Activated CD4-positive, CD25-positive, alpha-beta regulatory T cell treated with anti-CD3 and anti-CD28 coated beads, Interleukin-2, amount 50 U/mL, for 24 hours (primary cell): Measurements from ENCODE around the gene PAIP2B.
"Not testable (repeated sequence)": the region's sequence is repeated elsewhere in the genome, so short reads cannot be mapped to it uniquely, and the experiment has no call there.

Source experiments
- ATAC-seq, 2 donors: fragments of 150-1000 bp; cut with Tn5 transposase; one replicate each; pipeline ENCODE4 v1.10.0; 2021; ENCODE audit warnings: mild to moderate bottlenecking in 1 of 2, moderate library complexity in 1 of 2

The PAIP2B gene

DNA sequence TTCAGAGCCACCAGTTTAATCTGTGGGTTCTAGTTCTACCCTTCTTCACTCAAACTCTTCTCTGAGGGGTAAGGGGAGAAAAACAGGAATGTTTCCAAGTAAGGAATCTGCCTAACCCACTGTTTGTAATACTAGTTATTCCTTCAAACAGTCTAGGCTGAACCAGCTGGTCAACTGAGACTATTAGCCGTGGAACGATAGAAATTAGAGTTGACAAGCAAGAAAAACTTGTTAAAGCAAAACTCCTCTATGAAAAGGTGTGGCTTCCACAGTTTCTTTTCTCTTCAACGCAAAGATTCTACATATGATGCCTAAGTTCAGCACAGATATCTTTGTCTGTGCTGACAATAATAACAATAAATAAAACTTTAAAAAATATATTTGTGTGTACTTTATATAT, 11.5 kb downstream of the PAIP2B start:
- no peak for ATAC-seq

DNA sequence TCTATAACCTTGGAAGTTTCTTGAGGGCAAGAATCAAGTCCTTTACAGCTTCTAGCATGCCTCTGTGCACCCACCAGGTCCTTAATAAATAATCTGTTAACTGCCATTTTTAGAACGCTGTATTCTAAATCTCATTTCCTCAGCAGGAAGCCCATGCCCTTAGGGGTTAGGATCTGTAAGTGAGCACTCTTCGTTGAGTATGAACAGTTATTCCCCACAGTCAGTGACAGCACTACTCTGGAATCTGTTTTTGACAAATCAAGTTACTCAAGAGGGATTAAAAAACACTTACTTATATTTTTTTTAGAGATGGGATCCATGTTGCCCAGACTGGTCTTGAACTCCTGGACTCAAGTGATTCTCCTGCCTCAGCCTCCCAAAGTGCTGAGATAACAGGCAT, 14.6 kb downstream of the PAIP2B start:
- no peak for ATAC-seq

DNA sequence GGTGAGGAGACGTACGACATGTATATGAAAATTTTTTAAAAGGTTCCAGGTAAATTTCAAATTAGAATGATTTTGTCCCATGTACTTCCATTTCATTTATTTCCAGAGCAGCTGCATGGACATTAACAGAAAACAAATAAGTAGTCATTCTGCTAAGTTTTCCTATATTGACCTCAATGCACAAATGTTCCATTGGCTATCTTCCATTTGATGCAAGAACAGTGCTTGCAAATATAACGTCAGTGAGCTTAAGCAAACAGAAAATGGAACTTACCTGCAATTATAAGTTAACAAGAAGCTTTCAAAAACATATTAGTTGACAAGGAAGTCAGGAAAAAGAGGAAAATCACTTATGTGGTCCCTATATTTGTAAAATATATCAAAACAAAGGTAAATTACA, 16.6 kb downstream of the PAIP2B start:
- ATAC-seq = no peak

DNA sequence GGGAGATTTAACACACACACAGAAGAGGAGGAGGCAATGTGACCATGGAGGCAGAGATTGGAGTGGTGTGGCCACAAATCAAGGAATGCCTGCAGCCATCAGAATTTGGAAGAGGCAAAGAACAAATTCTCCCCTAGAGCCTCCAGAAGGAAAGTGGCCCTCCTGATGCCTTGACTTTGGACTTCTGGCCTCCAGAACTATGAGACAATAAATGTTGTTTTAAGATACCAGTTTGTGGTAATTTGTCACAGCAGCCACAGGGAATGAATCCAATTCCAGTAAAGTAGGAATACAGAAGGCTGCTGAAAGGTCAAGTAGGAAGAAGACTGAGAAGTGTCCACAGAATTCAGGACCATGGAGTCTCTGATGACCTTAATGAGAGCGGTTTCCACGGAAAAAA, 18.1 kb downstream of the PAIP2B start:
- ATAC-seq = no peak

- ATAC-seq = no peak
These were observed 19.3 kb downstream of the PAIP2B start for GRCh38 chr2:71207601-71208000.

- no peak for ATAC-seq
These were observed 20.6 kb downstream of the PAIP2B start for GRCh38 chr2:71206271-71206670.

DNA sequence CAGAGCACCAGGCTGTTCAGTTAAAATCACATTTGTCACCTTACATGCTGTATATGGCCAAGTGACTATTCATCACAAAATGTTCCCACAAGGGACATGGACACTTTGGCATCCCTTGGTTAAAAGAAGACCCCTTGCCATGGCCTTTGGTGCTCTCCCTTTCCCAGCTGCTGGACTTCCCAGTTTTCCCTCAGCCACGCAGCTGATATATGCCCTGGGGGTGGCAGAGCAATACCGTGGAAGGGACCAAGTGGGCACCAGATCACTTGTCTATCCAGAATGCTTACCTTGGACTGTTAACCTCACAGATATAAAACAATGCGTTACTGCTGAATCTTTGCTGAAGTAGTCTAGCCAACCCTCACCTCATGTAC, 35.3 kb downstream of the PAIP2B start:
- no peak for ATAC-seq

- no peak for ATAC-seq
These were observed 36.0 kb downstream of the PAIP2B start for GRCh38 chr2:71190656-71191569.

GRCh38 chr2:71187589-71187988, 39.3 kb downstream of the PAIP2B start:
- no peak for ATAC-seq

GRCh38 chr2:71186973-71187372, 39.9 kb downstream of the PAIP2B start:
- no peak for ATAC-seq

DNA sequence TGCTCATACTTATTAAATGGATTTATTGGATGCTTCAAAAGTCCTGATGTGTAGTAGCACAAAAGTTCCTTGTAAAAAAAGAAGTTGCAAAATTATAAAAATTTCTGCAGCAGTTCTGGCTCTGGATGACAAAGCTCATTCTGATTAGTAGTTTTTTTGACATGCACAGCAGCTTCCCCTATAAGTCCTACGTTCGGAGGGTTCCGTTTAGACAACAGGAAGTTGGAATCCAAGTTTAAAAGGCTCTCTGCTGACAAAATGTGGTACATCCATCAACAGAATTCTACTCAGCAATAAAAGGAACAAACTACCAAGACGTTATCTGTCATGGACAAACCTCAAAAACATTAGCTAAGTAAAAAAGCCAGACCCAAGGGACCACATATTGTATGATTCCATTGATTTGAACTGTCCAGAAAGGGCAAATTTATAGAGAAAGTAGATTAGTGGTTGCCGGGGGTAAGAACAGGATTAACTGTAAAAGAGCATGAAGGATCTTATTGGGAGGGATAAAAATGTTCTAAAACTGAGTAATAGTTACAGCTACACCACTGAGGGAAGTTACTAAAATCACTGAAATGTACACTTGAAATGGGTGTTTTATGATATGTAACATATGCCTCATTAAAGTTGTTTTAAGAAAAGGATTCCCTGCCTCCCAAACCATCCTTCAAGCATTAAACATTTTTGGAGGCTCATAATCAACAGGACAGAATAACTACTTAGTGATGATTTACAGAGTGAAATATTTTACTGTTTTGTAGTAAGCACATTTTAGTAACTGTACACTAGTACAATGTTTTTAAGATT, 43.4 kb downstream of the PAIP2B start:
- not testable (repeated sequence) for ATAC-seq

- ATAC-seq = no peak
These were observed 45.6 kb downstream of the PAIP2B start for GRCh38 chr2:71181316-71181715.

GRCh38 chr2:71178836-71179235, 48.1 kb downstream of the PAIP2B start:
- not testable (repeated sequence) for ATAC-seq

DNA sequence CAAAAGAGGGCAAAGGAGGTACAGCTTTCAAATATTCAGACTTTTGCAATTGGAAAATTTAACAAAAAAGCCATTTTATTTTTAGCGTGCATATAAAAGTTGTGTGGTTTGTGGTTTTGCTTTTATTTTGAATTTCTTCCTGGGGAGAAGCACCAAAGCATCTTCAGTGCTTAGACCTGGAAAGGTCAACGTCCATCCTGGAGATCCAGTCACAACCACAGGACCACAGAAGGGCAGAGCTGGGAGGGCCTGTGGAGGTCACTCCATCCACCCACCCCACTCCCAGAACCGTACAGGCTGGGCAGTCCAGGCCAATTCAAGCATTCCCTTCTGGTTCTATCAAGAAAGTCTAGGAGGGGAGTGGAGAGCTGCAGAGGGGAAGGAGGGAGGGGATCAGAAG, 52.7 kb downstream of the PAIP2B start:
- no peak for ATAC-seq

GRCh38 chr2:71173096-71173495, 53.8 kb downstream of the PAIP2B start:
- ATAC-seq = no peak

DNA sequence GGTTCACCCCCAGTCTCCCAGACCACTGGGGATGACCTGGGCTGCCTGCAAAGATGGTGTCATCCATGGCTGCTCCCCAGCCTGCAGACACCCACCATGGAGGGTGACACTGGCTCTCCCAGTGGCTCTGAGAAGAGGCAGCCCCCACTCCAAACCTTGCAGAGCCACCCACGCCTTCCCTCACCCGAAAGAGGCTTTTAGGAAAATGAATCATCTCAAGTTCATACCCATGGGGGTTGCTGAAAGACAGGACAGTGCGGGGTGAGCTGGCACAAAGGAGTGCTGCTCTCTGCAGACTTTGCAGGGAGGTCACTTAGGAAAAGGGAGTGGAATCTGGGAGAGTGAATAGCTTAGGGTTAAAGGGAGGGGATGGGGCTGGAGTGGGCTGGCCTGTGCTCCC, 60.1 kb downstream of the PAIP2B start:
- no peak for ATAC-seq

DNA sequence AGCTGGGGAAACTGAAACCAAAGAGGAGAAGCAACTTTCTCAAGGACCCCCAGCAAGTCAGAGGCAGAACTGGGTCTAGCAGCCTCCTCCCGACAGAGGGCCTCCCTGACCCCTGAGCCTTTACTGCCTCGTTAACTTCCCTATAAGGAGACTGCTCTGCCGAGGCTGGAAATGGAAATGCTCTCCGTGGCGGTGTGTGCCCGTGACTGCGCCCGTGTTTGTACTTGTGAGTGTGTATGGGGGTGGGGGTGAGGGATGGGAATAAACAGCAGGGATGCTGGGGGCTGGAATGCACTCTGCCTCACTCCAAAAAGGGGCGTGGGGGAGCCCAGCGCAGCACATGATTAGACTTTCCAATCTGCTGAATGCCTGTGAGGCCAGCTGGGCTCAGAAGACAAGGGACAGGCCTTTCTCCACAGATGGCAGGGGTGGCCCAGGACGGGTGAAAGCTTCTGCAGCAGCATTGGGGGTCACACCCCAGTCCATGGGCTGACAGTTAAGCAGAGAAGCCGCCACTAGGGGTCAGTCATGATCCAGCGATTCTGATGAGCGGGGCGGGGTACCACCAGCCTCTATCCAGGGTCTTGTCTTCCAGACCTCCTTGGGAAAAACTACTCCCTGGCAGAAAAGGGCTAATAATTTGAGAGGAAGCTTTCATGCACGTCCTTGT, 69.6 kb downstream of the PAIP2B start:
- ATAC-seq = peak; percentile 63 to 71

DNA sequence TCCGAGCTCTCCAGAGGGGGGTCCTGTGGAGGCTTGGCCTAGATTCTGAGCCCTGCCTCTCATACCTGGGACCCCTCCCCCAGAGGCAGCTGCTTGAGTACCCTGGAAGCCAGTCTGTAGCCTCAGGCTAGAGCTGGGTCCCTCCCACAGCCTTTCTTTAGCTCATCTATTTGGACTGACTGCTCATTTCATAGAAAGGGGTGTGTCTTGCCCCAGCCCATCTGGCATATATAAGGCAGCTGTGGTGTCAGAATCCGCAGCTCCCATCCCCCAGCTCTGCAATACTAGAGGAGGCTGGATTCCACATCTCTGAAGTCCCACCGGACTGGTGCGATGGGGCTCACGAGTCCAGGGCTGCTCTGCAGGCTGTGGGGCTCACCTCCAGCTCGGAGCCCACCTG, 70.3 kb downstream of the PAIP2B start:
- no peak for ATAC-seq

- ATAC-seq = no peak
These were observed 71.1 kb downstream of the PAIP2B start for GRCh38 chr2:71155846-71156245.

- peak; percentile 44 to 48 for ATAC-seq
These were observed 72.1 kb downstream of the PAIP2B start for GRCh38 chr2:71154798-71155197.

DNA sequence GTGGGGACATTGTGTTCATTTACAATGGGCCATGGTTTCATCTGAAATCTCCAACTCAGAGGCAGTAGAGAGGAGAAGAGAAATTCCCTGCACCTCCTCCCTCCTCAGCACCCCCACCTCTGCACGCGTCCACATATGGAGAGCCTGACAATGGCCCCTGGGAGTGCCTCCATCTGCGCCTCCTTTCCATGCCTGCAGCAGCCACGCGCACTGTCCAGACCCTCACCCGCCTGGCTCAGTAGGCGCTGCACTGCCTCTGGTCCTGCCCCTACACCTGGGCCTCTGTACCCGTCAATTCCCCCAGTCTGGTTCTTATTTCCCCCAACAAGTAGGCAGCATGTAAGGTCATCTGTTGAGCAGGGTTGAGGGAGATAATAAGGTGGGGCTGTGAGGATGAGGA, 72.6 kb downstream of the PAIP2B start:
- no peak for ATAC-seq

DNA sequence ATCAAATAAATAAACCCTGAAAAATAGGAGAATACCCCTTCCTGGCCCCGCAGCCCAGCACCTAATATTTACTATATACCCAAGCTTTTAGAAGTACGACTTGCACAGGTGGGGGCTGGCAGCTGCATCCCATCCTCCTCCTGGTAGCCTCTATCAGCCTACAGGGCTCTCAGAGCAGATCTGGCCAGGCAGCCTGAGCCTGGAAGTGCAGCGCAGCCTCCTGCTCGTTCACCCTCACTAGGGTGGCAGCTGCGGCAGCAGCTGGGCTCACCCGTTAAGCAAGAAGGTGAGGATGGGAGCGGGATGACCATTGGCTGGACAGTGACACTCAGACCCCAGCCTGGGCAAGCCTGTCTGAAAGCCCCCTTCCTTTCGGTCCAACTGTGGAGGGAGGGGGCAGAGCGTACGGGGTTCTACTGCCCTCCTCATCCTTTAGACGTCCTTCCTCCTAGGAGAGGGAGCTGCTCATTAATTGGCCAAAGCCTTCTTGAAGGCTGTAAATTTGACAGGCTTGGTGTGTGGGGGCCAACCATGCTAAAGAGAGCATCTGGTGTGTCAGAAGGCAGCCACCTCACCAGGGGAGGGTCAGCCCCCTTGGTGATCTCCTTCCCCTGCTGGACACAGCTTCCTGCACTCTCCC, 73.2 kb downstream of the PAIP2B start:
- ATAC-seq = no peak

DNA sequence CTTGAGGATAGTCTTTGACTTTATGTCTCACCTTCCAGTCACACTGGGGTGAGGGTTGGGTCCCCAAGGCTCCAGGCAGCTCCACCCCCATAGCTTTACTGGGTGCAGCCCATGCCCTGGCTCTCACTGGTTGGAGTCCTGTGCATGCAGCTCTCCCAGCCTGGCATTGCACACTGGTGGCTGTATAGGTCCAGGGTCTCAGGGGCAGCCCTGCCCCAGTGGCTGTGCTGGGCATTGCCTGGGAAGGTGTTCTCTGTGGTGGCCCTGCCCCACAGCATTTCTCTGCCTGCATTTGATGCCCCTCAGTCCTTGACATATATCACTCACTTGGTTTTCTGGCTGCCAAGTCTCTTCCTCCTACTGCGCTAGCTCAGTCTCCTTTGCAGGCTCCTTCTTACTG, 75.3 kb downstream of the PAIP2B start:
- ATAC-seq = no peak
